ENCODE data around the gene PHYKPL. TPM values are rescaled to one million over a fixed set of nuclear protein-coding genes. Genes with fewer than 3 reads are reported as not detected.

The PHYKPL gene
- total and polyA plus RNA-seq, 7 experiments from 2014 or later: 38.8 to 265 (median 143) TPM

GRCh38 chr5:178267876-178268275 lies 35.3 kb upstream of the PHYKPL start:
- ChIA-PET CTCF (interaction anchor here (0.5 kb wide), 1 partner anchor 13 kb away, joined by 3 read pairs; no protein-coding TSS in a partner anchor), POLR2A (no interaction called here)
- no peaks in the 10 kb centered on the region for H3K27me3 ChIP-seq (ENCODE audit: control insufficient read depth in 2 of 2, insufficient read depth in 2 of 2, low read length in 2 of 2)
- DNase-seq (no peak), ATAC-seq (no peak)
- no peaks in the 10 kb centered on the region for H3K4me1 ChIP-seq (ENCODE audit: control insufficient read depth in 2 of 2, insufficient read depth in 2 of 2, low read length in 2 of 2)
- no peaks in the 10 kb centered on the region for H3K9me3 ChIP-seq (ENCODE audit: control insufficient read depth in 2 of 3, low read length in 3 of 3)
- Mint-ChIP-seq H3K27me3 (no peaks in the 10 kb centered on the region), H3K4me1 (peaks cover 0 to 2% (median 0%) of the 10 kb centered on the region in 7 donors), H3K27ac (no peak overlapping the region), H3K9me3 (peaks cover 0 to 6% (median 0%) of the 10 kb centered on the region in 11 donors), H3K4me3 (no peak overlapping the region), H3K36me3 (no peaks in the 10 kb centered on the region)
- no peaks in the 10 kb centered on the region for H3K36me3 ChIP-seq (ENCODE audit: control insufficient read depth in 2 of 3, insufficient read depth in 3 of 3, low read length in 3 of 3)
- no peak overlapping the region for H3K4me3 ChIP-seq (ENCODE audit: low read length)
- no peak overlapping the region for H3K27ac ChIP-seq (ENCODE audit: low read depth, low read length)
- intact Hi-C loops (cut with micrococcal nuclease): no loop called here

- no peak overlapping the region for H3K27ac Mint-ChIP-seq
- intact Hi-C loops (cut with micrococcal nuclease): no loop called here
- ChIA-PET POLR2A (no interaction called here), CTCF (no interaction called here)
- H3K27me3 Mint-ChIP-seq: no peaks in the 10 kb centered on the region
- H3K9me3 Mint-ChIP-seq: peaks cover 0 to 6% (median 0%) of the 10 kb centered on the region in 11 donors
- no peaks in the 10 kb centered on the region for H3K27me3 ChIP-seq (ENCODE audit: control insufficient read depth in 2 of 2, insufficient read depth in 2 of 2, low read length in 2 of 2)
- H3K27ac ChIP-seq (ENCODE audit: low read depth, low read length): no peak overlapping the region
- peaks cover 0 to 2% (median 0%) of the 10 kb centered on the region in 7 donors for H3K4me1 Mint-ChIP-seq
- DNase-seq (no peak), ATAC-seq (no peak)
- no peaks in the 10 kb centered on the region for H3K36me3 Mint-ChIP-seq
- H3K9me3 ChIP-seq (ENCODE audit: control insufficient read depth in 2 of 3, low read length in 3 of 3): no peaks in the 10 kb centered on the region
- H3K4me1 ChIP-seq (ENCODE audit: control insufficient read depth in 2 of 2, insufficient read depth in 2 of 2, low read length in 2 of 2): no peaks in the 10 kb centered on the region
- H3K36me3 ChIP-seq (ENCODE audit: control insufficient read depth in 2 of 3, insufficient read depth in 3 of 3, low read length in 3 of 3): no peaks in the 10 kb centered on the region
- H3K4me3 ChIP-seq (ENCODE audit: low read length): no peak overlapping the region
- H3K4me3 Mint-ChIP-seq: no peak overlapping the region
Measured at GRCh38 chr5:178267245-178267644, 34.6 kb upstream of the PHYKPL start.

GRCh38 chr5:178266581-178266980 lies 34.0 kb upstream of the PHYKPL start:
- peaks cover 0 to 2% (median 0%) of the 10 kb centered on the region in 7 donors for H3K4me1 Mint-ChIP-seq
- H3K36me3 Mint-ChIP-seq: no peaks in the 10 kb centered on the region
- no peaks in the 10 kb centered on the region for H3K27me3 Mint-ChIP-seq
- intact Hi-C loops (cut with micrococcal nuclease): no loop called here
- no peak overlapping the region for H3K4me3 Mint-ChIP-seq
- H3K4me1 ChIP-seq (ENCODE audit: control insufficient read depth in 2 of 2, insufficient read depth in 2 of 2, low read length in 2 of 2): no peaks in the 10 kb centered on the region
- H3K36me3 ChIP-seq (ENCODE audit: control insufficient read depth in 2 of 3, insufficient read depth in 3 of 3, low read length in 3 of 3): no peaks in the 10 kb centered on the region
- no peaks in the 10 kb centered on the region for H3K27me3 ChIP-seq (ENCODE audit: control insufficient read depth in 2 of 2, insufficient read depth in 2 of 2, low read length in 2 of 2)
- H3K9me3 Mint-ChIP-seq: peaks cover 0 to 6% (median 0%) of the 10 kb centered on the region in 11 donors
- ChIA-PET POLR2A (no interaction called here), CTCF (no interaction called here)
- no peaks in the 10 kb centered on the region for H3K9me3 ChIP-seq (ENCODE audit: control insufficient read depth in 2 of 3, low read length in 3 of 3)
- H3K4me3 ChIP-seq (ENCODE audit: low read length): no peak overlapping the region
- no peak overlapping the region for H3K27ac ChIP-seq (ENCODE audit: low read depth, low read length)
- H3K27ac Mint-ChIP-seq: no peak overlapping the region
- DNase-seq: no peak
- ATAC-seq: no peak

GRCh38 chr5:178265746-178266145 lies 33.1 kb upstream of the PHYKPL start:
- Mint-ChIP-seq H3K4me3 (no peak overlapping the region), H3K27me3 (no peaks in the 10 kb centered on the region), H3K36me3 (no peaks in the 10 kb centered on the region), H3K9me3 (peaks cover 0 to 6% (median 0%) of the 10 kb centered on the region in 11 donors), H3K27ac (no peak overlapping the region), H3K4me1 (peaks cover 0 to 2% (median 0%) of the 10 kb centered on the region in 7 donors)
- H3K9me3 ChIP-seq (ENCODE audit: control insufficient read depth in 2 of 3, low read length in 3 of 3): no peaks in the 10 kb centered on the region
- H3K27ac ChIP-seq (ENCODE audit: low read depth, low read length): no peak overlapping the region
- no peak overlapping the region for H3K4me3 ChIP-seq (ENCODE audit: low read length)
- no peaks in the 10 kb centered on the region for H3K4me1 ChIP-seq (ENCODE audit: control insufficient read depth in 2 of 2, insufficient read depth in 2 of 2, low read length in 2 of 2)
- intact Hi-C loops (cut with micrococcal nuclease): no loop called here
- H3K36me3 ChIP-seq (ENCODE audit: control insufficient read depth in 2 of 3, insufficient read depth in 3 of 3, low read length in 3 of 3): no peaks in the 10 kb centered on the region
- DNase-seq (no peak), ATAC-seq (no peak)
- no peaks in the 10 kb centered on the region for H3K27me3 ChIP-seq (ENCODE audit: control insufficient read depth in 2 of 2, insufficient read depth in 2 of 2, low read length in 2 of 2)
- POLR2A ChIA-PET: interaction anchor here (0.7 kb wide), 1 partner anchor 1933 kb away, joined by 7 read pairs; no protein-coding TSS in a partner anchor
- CTCF ChIA-PET: interaction anchor here (0.6 kb wide), 1 partner anchor 8 kb away, joined by 4 read pairs; no protein-coding TSS in a partner anchor

- H3K27me3 Mint-ChIP-seq: no peaks in the 10 kb centered on the region
- no peak overlapping the region for H3K27ac ChIP-seq (ENCODE audit: low read depth, low read length)
- H3K4me3 ChIP-seq (ENCODE audit: low read length): no peak overlapping the region
- peak overlapping the region in 1 of 9 donors; percentile 46 for H3K27ac Mint-ChIP-seq
- no peak overlapping the region for H3K4me3 Mint-ChIP-seq
- H3K9me3 ChIP-seq (ENCODE audit: control insufficient read depth in 2 of 3, low read length in 3 of 3): no peaks in the 10 kb centered on the region
- peaks cover 0 to 6% (median 0%) of the 10 kb centered on the region in 11 donors for H3K9me3 Mint-ChIP-seq
- ATAC-seq (no peak), DNase-seq (no peak)
- ChIA-PET POLR2A (no interaction called here), CTCF (no interaction called here)
- no peaks in the 10 kb centered on the region for H3K36me3 ChIP-seq (ENCODE audit: control insufficient read depth in 2 of 3, insufficient read depth in 3 of 3, low read length in 3 of 3)
- no peaks in the 10 kb centered on the region for H3K36me3 Mint-ChIP-seq
- H3K4me1 ChIP-seq (ENCODE audit: control insufficient read depth in 2 of 2, insufficient read depth in 2 of 2, low read length in 2 of 2): no peaks in the 10 kb centered on the region
- H3K27me3 ChIP-seq (ENCODE audit: control insufficient read depth in 2 of 2, insufficient read depth in 2 of 2, low read length in 2 of 2): no peaks in the 10 kb centered on the region
- intact Hi-C loops (cut with micrococcal nuclease): no loop called here
- no peaks in the 10 kb centered on the region for H3K4me1 Mint-ChIP-seq
Measured at GRCh38 chr5:178264044-178264443, 31.4 kb upstream of the PHYKPL start.

- ATAC-seq (no peak), DNase-seq (no peak)
- ChIA-PET POLR2A (no interaction called here), CTCF (no interaction called here)
- H3K27me3 ChIP-seq (ENCODE audit: control insufficient read depth in 2 of 2, insufficient read depth in 2 of 2, low read length in 2 of 2): no peaks in the 10 kb centered on the region
- intact Hi-C loops (cut with micrococcal nuclease): no loop called here
- H3K27me3 Mint-ChIP-seq: no peaks in the 10 kb centered on the region
- no peaks in the 10 kb centered on the region for H3K9me3 ChIP-seq (ENCODE audit: control insufficient read depth in 2 of 3, low read length in 3 of 3)
- H3K4me1 ChIP-seq (ENCODE audit: control insufficient read depth in 2 of 2, insufficient read depth in 2 of 2, low read length in 2 of 2): no peaks in the 10 kb centered on the region
- H3K4me3 ChIP-seq (ENCODE audit: low read length): no peak overlapping the region
- H3K4me3 Mint-ChIP-seq: no peak overlapping the region
- no peak overlapping the region for H3K27ac Mint-ChIP-seq
- peaks cover 0 to 6% (median 0%) of the 10 kb centered on the region in 11 donors for H3K9me3 Mint-ChIP-seq
- H3K27ac ChIP-seq (ENCODE audit: low read depth, low read length): no peak overlapping the region
- H3K4me1 Mint-ChIP-seq: no peaks in the 10 kb centered on the region
- H3K36me3 Mint-ChIP-seq: no peaks in the 10 kb centered on the region
- no peaks in the 10 kb centered on the region for H3K36me3 ChIP-seq (ENCODE audit: control insufficient read depth in 2 of 3, insufficient read depth in 3 of 3, low read length in 3 of 3)
Measured at GRCh38 chr5:178261666-178262600, 29.3 kb upstream of the PHYKPL start.
